ENCODE results near the gene SLC9A1.

SLC9A1 gene

DNA sequence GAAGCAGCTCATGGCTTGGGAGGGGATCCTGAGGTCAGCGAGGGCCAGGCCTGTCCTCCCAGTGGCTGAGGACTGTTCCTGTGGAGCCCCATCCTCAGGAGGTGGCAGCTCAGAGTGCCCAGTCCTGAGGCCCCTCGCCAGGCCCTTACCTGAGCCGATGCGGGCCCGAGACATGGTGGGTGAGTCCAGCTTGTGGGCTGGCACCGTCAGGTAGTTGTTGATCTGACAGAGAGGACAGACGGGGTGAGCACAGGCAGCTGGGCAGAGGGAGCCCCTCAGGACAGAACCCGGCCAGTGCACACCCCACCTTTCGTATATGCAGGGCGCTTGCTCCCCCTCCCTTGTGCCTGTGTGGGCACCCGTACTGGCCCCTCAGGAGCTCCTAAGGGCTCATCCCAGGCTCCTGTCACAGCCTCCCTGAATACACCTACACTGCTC is 53.9 kb downstream of the SLC9A1 start:
- TF ChIP-seq NFRKB (IDR thresholded peaks at IDR 0.05) (no peak), CTBP1 (IDR thresholded peaks at IDR 0.05; ENCODE audit: borderline replicate concordance) (no peak), TARDBP (IDR thresholded peaks at IDR 0.05) (no peak), SUZ12 (IDR thresholded peaks at IDR 0.05) (no peak), ARNT (IDR thresholded peaks at IDR 0.05) (no peak), LEF1 (IDR thresholded peaks at IDR 0.05; ENCODE audit: borderline replicate concordance) (no peak)
- TF ChIP-seq, protein P1, sequence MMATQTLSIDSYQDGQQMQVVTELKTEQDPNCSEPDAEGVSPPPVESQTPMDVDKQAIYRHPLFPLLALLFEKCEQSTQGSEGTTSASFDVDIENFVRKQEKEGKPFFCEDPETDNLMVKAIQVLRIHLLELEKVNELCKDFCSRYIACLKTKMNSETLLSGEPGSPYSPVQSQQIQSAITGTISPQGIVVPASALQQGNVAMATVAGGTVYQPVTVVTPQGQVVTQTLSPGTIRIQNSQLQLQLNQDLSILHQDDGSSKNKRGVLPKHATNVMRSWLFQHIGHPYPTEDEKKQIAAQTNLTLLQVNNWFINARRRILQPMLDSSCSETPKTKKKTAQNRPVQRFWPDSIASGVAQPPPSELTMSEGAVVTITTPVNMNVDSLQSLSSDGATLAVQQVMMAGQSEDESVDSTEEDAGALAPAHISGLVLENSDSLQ (IDR thresholded peaks at IDR 0.05), result no peak
- ChIA-PET CTCF (interaction anchor here (1.1 to 8.9 kb wide), 4 partner anchors 56 to 207 kb away, joined by 4 to 94 read pairs (median 14); no protein-coding TSS in a partner anchor), POLR2A (no interaction called here)
- DNase-seq (ENCODE audit: extremely low spot score), result no peak

GRCh38 chr1:27100335-27101053 is 54.4 kb downstream of the SLC9A1 start:
- CTCF ChIA-PET, result interaction anchor here (0.7 to 8.9 kb wide), 6 partner anchors 56 to 569 kb away, joined by 3 to 94 read pairs (median 5); no protein-coding TSS in a partner anchor
- no peak for TF ChIP-seq NFRKB (IDR thresholded peaks at IDR 0.05)
- TF ChIP-seq FOXK2 (IDR thresholded peaks at IDR 0.05), result no peak
- no peak for TF ChIP-seq FOXM1 (IDR thresholded peaks at IDR 0.05; ENCODE audit: borderline replicate concordance)
- no peak for TF ChIP-seq L3MBTL2 (conservative IDR thresholded peaks at IDR 0.05)
- no peak for TF ChIP-seq LEF1 (IDR thresholded peaks at IDR 0.05; ENCODE audit: borderline replicate concordance)
- TF ChIP-seq ELF4 (IDR thresholded peaks at IDR 0.05), result no peak
- no peak for TF ChIP-seq SUZ12 (IDR thresholded peaks at IDR 0.05)
- TF ChIP-seq ARNT (IDR thresholded peaks at IDR 0.05), result no peak
- no peak for TF ChIP-seq BHLHE40 (IDR thresholded peaks at IDR 0.05; ENCODE audit: borderline replicate concordance)
- POLR2A ChIA-PET, result interaction anchor here (1.9 kb wide), 1 partner anchor 54 kb away, joined by 7 read pairs; the partner anchor contains the start of gene SLC9A1

DNA sequence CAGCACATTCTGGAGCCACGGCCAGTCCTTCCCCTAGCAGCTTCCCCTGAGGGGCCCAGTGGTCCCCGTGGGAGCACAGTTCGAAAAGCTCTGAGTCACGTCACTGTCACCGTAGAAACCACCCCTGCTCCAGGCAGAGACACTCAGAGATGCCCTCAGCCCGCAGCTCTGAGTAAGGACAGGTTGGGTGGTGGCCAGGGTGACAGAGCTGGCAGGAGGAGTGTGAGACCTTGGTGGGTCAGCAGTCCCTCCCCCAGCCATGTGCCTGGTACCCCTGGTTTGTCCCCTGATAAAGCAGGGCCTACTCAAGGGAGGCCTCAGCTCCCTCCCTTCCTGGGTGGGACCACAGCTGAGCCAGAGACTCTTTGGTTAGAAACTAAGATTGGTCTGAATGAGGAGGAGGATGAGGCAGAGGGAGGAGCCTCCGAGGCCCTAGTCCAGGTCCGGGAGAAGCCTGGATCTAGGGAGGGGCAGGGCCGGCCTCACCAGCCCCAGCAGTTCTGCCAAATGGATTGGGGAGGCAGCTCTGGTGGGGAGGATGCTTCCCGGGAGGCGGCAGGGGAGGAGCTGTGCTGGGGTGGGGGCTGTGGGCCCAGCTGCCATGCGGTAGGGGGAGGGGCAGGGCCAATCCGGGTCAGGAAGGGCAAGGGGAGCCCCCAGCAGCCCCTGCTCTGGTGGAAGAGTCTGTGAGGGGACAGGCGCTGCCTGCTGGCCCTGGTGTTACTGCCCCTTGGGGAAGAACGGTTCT is 55.2 kb downstream of the SLC9A1 start:
- POLR2A ChIA-PET, result interaction anchor here (1.9 kb wide), 1 partner anchor 55 kb away, joined by 7 read pairs; the partner anchor contains the start of gene SLC9A1
- no peak for DNase-seq (ENCODE audit: extremely low spot score)
- CTCF ChIA-PET, result interaction anchor here (0.6 to 8.9 kb wide), 7 partner anchors 55 to 569 kb away, joined by 3 to 94 read pairs (median 4); no protein-coding TSS in a partner anchor
- no peak for TF ChIP-seq ELF4 (IDR thresholded peaks at IDR 0.05)
- TF ChIP-seq FOXK2 (IDR thresholded peaks at IDR 0.05), result no peak
- no peak for TF ChIP-seq SUZ12 (IDR thresholded peaks at IDR 0.05)
- TF ChIP-seq HDGF (IDR thresholded peaks at IDR 0.05; ENCODE audit: borderline replicate concordance), result no peak
- no peak for TF ChIP-seq FOXM1 (IDR thresholded peaks at IDR 0.05; ENCODE audit: borderline replicate concordance)
- TF ChIP-seq LEF1 (IDR thresholded peaks at IDR 0.05; ENCODE audit: borderline replicate concordance), result no peak
- no peak for TF ChIP-seq SP1 (IDR thresholded peaks at IDR 0.05)
- no peak for TF ChIP-seq ARNT (IDR thresholded peaks at IDR 0.05)
- no peak for TF ChIP-seq BHLHE40 (IDR thresholded peaks at IDR 0.05; ENCODE audit: borderline replicate concordance)
- TF ChIP-seq FOXA1 (IDR thresholded peaks at IDR 0.05), result no peak
- TF ChIP-seq CTBP1 (IDR thresholded peaks at IDR 0.05; ENCODE audit: borderline replicate concordance), result no peak
- TF ChIP-seq L3MBTL2 (conservative IDR thresholded peaks at IDR 0.05), result no peak

More at GRCh38 chr1:27100335-27101053, 54.4 kb downstream of the SLC9A1 start:
- DNase-seq (ENCODE audit: extremely low spot score), result no peak

- DNase-seq (ENCODE audit: extremely low spot score), result no peak
- ChIA-PET POLR2A (interaction anchor here (1.9 kb wide), 1 partner anchor 55 kb away, joined by 7 read pairs; the partner anchor contains the start of gene SLC9A1), CTCF (interaction anchor here (0.6 to 8.9 kb wide), 3 partner anchors 54 to 185 kb away, joined by 3 to 94 read pairs (median 21); no protein-coding TSS in a partner anchor)
- TF ChIP-seq FOXK2 (IDR thresholded peaks at IDR 0.05) (no peak), SP1 (IDR thresholded peaks at IDR 0.05) (no peak), ARNT (IDR thresholded peaks at IDR 0.05) (no peak), TARDBP (IDR thresholded peaks at IDR 0.05) (no peak), BHLHE40 (IDR thresholded peaks at IDR 0.05; ENCODE audit: borderline replicate concordance) (no peak), L3MBTL2 (conservative IDR thresholded peaks at IDR 0.05) (no peak), FOXA1 (IDR thresholded peaks at IDR 0.05) (no peak), NFRKB (IDR thresholded peaks at IDR 0.05) (no peak), ZNF384 (IDR thresholded peaks at IDR 0.05) (no peak), ELF4 (IDR thresholded peaks at IDR 0.05) (no peak), FOXM1 (IDR thresholded peaks at IDR 0.05; ENCODE audit: borderline replicate concordance) (no peak), LEF1 (IDR thresholded peaks at IDR 0.05; ENCODE audit: borderline replicate concordance) (no peak), HDGF (IDR thresholded peaks at IDR 0.05; ENCODE audit: borderline replicate concordance) (no peak), SUZ12 (IDR thresholded peaks at IDR 0.05) (no peak), CTBP1 (IDR thresholded peaks at IDR 0.05; ENCODE audit: borderline replicate concordance) (no peak)
- TF ChIP-seq, protein P1 (IDR thresholded peaks at IDR 0.05), result no peak
These were observed 55.8 kb downstream of the SLC9A1 start for GRCh38 chr1:27099135-27099586.

DNA sequence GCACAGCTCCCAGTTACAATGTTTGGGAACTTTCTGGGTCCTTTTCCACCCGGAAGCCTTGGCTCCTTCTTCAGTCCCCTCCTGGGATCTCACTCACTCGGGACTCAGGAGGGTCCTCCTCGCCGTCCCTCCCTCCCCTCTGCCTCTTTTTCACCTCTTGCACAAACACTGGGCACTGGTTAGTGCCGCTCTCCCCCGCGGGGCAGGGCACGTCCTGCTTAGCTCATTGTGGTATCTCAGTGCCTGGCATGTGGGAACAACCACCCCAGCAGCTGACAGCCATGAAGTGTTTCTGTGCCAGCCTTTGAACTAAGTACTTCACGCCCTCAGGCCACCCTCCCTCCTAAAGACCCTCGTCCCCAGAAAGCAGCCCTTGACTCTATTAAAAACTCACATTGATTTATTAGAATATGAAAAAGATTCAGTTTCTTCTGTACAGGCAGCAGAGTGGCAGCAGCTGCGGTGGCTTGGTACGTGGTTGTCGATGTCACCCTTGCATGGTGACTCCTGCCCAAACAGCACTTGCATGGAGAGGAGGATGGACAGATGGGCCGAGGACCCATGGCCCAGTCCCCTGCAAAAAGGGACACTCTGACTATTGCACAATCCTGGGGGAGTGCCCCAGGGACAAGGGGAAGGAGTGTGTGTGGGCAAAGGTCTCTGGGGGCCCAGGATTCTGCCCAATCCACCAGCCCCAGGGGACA is 56.3 kb downstream of the SLC9A1 start:
- ChIA-PET CTCF (interaction anchor here (8.9 kb wide), 1 partner anchor 54 kb away, joined by 94 read pairs; no protein-coding TSS in a partner anchor), POLR2A (interaction anchor here (1.9 kb wide), 1 partner anchor 56 kb away, joined by 7 read pairs; the partner anchor contains the start of gene SLC9A1)
- DNase-seq (ENCODE audit: extremely low spot score), result no peak
- TF ChIP-seq BHLHE40 (IDR thresholded peaks at IDR 0.05; ENCODE audit: borderline replicate concordance) (no peak), ZNF384 (IDR thresholded peaks at IDR 0.05) (no peak), L3MBTL2 (conservative IDR thresholded peaks at IDR 0.05) (no peak), FOXK2 (IDR thresholded peaks at IDR 0.05) (no peak), FOXM1 (IDR thresholded peaks at IDR 0.05; ENCODE audit: borderline replicate concordance) (no peak), ELF4 (IDR thresholded peaks at IDR 0.05) (no peak), SUZ12 (IDR thresholded peaks at IDR 0.05) (no peak)

All from HEK293T (cell line).